Breast epithelium (tissue), 3 donors: Measurements from ENCODE around the gene TST.

Source experiments
- POLR2A ChIP-seq: fragments of 450-650 bp; IDR thresholded peaks from one replicate; pipeline ENCODE4 v1.6.1; 2016; ENCODE audit warnings: antibody characterized with exemption, mild to moderate bottlenecking, moderate library complexity
- POLR2AphosphoS5 ChIP-seq, 3 donors: sonication (generic); formaldehyde crosslinking; IDR thresholded peaks; one replicate each; pipeline ENCODE4 v1.6.1; 2017; ENCODE audit warnings: antibody characterized with exemption in 3 of 3
- TF ChIP-seq, protein P1 (sequence below), 3 donors: fragments of 450-650 bp; IDR thresholded peaks; one replicate each; pipeline ENCODE4 v1.5.1; 2016 to 2017; ENCODE audit warnings: antibody characterized with exemption in 3 of 3, mild to moderate bottlenecking in 3 of 3, moderate library complexity in 3 of 3

DNA sequence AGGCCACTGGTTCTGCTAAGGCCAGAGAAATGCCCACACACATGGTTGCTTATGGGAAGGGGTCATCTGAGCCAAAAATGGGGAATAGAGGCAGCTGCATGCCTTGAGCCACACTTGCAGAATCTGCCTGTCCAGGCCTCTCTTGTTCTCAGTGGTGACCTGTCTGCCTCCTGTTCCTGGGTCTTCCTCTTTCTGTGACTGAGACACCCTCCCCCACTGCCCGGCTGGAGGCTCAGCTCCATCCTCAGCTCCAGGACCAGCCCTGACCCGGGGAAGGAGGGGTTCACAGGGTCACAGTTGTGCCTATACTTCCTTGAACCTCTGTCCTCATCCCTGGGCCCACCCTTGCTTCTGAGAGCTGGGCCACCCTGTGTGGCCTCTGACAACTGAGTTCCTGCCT is 53.6 kb downstream of the TST start:
- TF ChIP-seq, protein P1, sequence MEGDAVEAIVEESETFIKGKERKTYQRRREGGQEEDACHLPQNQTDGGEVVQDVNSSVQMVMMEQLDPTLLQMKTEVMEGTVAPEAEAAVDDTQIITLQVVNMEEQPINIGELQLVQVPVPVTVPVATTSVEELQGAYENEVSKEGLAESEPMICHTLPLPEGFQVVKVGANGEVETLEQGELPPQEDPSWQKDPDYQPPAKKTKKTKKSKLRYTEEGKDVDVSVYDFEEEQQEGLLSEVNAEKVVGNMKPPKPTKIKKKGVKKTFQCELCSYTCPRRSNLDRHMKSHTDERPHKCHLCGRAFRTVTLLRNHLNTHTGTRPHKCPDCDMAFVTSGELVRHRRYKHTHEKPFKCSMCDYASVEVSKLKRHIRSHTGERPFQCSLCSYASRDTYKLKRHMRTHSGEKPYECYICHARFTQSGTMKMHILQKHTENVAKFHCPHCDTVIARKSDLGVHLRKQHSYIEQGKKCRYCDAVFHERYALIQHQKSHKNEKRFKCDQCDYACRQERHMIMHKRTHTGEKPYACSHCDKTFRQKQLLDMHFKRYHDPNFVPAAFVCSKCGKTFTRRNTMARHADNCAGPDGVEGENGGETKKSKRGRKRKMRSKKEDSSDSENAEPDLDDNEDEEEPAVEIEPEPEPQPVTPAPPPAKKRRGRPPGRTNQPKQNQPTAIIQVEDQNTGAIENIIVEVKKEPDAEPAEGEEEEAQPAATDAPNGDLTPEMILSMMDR (IDR thresholded peaks at IDR 0.05) = no peak
- TF ChIP-seq POLR2AphosphoS5 (IDR thresholded peaks at IDR 0.05) (no peak), POLR2A (no peak)
